Activated CD4-positive, alpha-beta T cell treated with anti-CD3 and anti-CD28 coated beads, Interleukin-2, amount 50 U/mL, for 48 hours (primary cell): ENCODE measurements around the gene GRM5.
"Not testable (repeated sequence)": the region's sequence is repeated elsewhere in the genome, so short reads cannot be mapped to it uniquely, and the experiment has no call there.

Source experiments
- DNase-seq, 2 experiments: peaks; one replicate each; pipeline ENCODE4 v3.0.0-alpha.2; 2020

Gene GRM5

DNA sequence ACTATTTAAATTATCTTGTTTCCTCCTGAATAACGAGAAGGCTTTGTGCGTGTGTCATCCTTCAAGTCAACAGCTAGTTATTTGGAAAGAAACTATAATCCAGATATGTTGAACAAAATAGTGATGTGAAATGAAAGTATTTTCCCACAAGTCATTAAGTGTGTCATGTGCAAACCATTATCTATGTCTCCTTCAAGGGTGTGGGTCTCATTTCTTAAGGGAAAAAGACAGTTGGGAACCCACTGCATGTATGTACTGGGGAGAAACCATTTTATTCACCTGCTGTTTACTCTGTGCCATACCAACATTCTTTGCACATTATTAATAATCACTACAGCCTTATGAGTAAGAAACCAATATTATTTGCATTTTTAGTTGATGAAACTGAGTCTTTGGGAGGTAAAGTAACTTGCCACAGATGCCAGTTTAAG, 582.9 kb downstream of the GRM5 start:
- DNase-seq = no peak

DNA sequence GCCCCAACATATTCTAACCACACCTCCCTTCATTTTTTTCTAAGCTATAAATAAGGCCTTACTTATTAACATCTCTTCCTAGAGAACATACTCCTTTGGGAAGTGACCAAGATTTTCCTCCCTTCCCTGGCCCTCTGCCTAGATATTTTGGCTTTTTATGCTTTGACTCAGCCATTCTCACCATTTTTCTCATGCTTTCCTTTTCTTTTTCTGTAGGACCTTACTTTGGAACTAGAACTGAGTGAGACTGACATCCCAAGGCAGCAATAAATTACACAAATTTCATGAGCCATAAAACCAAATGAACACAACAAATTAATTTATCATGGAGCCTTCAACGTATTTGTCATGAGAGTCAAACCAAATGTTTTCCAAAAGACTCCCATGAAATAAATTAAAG, 585.6 kb downstream of the GRM5 start:
- DNase-seq = no peak

DNA sequence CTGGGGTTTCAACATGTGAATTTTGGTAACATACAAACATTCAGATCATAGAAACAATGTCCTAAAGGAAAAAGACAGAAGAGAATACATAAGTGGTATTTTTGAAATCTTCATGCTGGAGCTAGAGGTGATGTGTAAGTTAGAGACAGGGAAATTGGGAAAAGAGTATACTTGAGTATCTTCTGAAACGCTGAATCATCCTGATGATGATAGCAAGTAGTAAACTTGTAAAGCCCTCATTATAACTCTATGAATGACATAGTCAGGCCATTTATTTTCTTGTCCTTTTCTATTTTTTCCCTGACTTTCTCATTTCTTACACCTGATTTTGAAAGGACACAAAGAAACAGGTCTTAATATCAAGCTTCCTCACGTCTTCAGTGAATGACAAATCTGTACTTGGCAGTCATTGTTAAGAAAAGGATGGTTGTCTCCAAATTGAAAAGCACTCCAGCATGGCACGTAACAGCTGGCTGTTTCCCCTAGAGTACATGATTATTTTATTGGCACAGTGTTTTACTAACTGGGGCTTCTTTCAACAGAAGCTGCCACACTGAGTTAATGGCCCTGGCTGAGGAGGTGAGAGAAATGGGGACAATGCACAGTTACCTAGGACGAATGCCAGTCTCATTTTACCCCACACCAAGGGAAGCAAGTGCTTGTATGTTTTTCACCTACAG, 587.5 kb downstream of the GRM5 start:
- DNase-seq = no peak

DNA sequence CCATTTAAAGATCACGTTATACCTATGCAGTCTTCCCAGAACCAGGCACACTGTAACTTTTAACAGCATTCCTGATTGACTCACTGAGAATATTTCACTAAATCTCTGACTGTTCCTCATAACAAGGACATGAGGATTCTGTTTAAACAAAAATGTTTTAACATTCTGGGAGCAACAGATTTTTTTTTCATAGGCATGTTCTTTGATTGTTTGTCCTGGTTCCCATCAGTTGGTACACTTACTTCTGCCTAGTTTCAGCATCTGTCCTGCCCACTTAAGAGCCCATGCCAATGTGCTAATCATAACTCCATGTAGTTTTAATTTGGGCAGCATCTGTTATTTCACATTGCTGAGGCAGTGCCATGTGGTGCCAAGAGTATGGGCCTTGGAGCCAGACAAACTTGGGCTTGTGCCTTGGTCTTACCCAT, 589.8 kb downstream of the GRM5 start:
- DNase-seq = no peak

DNA sequence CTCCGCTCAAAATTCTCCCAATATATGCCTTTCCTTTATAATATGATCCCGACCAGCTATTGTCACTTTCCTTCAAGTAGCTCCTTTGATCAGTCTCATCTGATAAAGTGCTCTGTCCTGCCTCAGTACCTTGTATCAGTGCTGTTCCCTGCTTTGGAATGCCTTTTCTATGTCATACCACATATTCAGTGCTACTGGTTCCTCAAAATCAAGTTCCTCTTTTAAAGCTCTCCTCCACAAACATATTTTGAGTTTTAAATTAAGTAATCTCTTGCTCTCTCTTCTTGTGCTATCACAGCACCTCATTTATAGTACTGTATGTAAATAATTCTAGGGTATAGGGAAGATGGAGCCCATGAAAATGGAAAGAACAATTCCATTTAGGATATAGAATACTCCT, 591.1 kb downstream of the GRM5 start:
- DNase-seq = no peak

DNA sequence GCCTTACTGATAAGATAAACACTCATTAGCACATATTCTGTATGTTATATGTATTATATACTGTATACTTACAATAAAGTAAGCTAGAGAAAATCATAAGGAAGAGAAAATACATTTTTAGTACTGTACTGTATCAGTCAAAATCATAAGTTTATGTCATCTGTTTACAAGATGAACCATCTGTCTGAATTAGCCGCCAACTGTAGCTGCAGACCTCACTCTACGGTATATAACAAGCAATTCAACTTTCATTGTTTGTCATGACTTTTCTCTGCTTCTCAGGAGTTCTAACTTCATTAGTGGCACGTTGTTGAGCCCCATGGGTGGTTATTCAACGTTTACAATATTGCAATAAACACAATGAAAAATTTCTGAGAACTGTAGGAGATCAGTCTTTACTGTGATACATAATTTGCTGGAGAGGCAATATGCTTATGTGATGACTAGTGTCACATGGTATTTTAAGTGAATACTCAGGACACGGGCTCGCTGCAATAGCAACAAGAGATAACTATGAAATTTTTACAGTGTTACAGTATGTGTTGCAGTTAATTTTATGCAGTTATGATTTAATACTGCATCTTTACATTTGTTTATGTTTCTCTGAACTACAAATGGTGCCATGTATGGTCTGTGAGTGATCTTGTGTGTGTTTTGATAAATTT, 596.1 kb downstream of the GRM5 start:
- no peak for DNase-seq

DNA sequence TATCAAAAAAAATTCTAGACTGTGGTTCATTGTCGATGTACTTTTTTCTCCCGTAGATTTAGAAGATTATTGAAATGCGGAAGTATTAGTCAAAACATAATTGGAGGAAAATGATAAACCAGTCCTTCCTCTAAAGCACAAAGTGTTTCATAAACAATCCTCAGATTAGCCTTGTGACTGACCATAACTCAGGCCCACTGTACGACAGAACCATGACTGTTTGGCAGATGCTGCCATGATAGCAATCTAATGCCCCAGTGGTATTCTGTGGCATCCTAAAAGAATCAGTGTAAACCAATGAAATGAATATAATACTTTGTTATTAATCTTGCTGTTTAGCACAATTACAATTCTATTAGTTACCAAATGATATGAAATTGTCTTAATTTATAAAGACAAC, 601.3 kb downstream of the GRM5 start:
- DNase-seq = no peak

DNA sequence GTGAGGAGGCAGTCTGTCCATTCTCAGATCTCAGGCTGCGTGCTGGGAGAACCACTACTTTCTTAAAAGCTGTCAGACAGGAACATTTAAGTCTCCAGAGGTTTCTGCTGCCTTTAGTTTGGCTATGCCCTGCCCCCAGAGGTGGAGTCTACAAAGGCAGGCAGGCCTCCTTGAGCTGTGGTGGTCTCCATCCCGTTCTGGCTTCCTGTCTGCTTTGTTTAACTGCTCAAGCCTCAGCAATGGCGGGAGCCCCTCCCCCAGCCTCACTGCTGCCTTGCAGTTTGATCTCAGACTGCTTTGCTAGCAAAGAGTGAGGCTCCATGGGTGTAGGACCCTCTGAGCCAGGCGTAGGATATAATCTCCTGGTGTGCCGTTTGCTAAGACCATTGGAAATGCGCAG, 602.5 kb downstream of the GRM5 start:
- DNase-seq = not testable (repeated sequence)

DNA sequence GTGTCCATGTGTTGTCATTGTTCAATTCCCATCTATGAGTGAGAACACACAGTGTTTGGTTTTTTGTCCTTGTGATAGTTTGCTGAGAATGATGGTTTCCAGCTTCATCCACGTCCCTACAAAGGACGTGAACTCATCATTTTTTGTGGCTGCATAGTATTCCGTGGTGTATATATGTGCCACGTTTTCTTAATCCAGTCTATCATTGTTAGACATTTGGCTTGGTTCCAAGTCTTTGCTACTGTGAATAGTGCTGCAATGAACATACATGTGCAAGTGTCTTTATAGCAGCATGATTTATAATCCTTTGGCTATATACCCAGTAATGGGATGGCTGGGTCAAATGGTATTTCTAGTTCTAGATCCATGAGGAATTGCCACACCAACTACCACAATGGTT, 607.7 kb downstream of the GRM5 start:
- DNase-seq = not testable (repeated sequence)

DNA sequence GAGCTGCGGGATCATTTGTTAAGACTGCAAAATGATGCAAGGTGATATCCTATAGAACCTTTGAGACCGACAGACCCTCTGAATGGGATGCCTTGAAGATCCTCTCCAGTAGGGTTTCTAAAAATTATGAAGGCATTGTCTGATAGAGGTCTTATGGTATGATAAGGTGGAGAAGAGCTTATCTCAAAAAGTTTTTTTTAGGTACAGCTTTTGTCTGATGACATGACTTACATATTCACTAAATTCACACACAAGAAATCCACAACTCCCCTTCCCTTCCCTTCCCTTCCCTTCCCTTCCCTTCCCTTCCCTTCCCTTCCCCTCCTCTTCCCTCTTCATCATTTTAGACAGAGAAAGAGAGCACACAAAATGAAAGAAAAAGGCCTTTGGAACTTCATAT, 609.8 kb downstream of the GRM5 start:
- DNase-seq = no peak

DNA sequence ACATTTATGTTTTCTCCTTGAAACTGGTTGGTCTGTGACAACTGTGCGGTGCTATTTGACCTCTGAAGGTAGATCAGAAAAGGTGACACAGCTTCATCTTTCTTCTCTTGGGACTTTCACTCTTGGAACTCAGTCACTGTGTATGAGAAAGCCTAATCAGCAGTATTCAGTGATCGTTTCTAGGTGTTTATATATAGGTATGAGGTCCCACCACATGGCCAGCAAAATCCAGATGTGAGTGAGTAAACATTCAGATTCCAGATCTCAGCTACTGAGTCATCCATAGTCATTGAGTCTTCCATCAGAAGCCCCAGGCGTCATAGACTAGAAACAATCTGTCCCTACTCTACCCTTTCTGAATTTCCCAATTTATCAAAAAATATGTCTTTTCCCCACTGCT, 610.9 kb downstream of the GRM5 start:
- no peak for DNase-seq
